GM23338 (cell line): ENCODE data around the gene CHCT1. TPM values are rescaled to one million over a fixed set of nuclear protein-coding genes. Genes with fewer than 3 reads are reported as not detected.
A peak's percentile ranks its signal among the peaks of the same experiment; 100 is the strongest.

Experiments used
- ATAC-seq: fragments of 200-7000 bp; cut with Tn5 transposase; 3 replicates; pipeline ENCODE4 v1.9.1; 2020
- DNase-seq: peaks from one replicate; pipeline ENCODE4 v3.0.0-alpha.2; 2015; ENCODE audit warnings: low spot score
- H2AFZ ChIP-seq: fragments of 200-600 bp; sonication (generic); 2 replicates; pipeline ENCODE4 v1.8.0; 2016; ENCODE audit warnings: antibody characterized with exemption, mild to moderate bottlenecking, moderate library complexity
- H3F3A ChIP-seq: fragments of 200-600 bp; sonication (generic); replicated peaks from 2 replicates; pipeline ENCODE4 v1.8.0; 2017; ENCODE audit warnings: antibody characterized with exemption, mixed run types, low read depth
- H3K27ac ChIP-seq: fragments of 200-600 bp; sonication (generic); 2 replicates; pipeline ENCODE4 v1.6.1; 2016; ENCODE audit warnings: low read depth
- H3K27me3 ChIP-seq: fragments of 200-600 bp; sonication (generic); 2 replicates; pipeline ENCODE4 v1.8.0; 2016; ENCODE audit warnings: mild to moderate bottlenecking, mixed run types, moderate library complexity; ENCODE audit not compliant: insufficient read depth
- H3K36me3 ChIP-seq: fragments of 200-600 bp; sonication (generic); 2 replicates; pipeline ENCODE4 v1.8.0; 2016; ENCODE audit warnings: mild to moderate bottlenecking; ENCODE audit not compliant: insufficient read depth
- H3K4me1 ChIP-seq: fragments of 200-600 bp; sonication (generic); 2 replicates; pipeline ENCODE4 v1.8.0; 2016; ENCODE audit warnings: mild to moderate bottlenecking, moderate library complexity; ENCODE audit not compliant: insufficient read depth
- H3K4me2 ChIP-seq: fragments of 200-600 bp; sonication (generic); 2 replicates; pipeline ENCODE4 v1.7.1; 2017; ENCODE audit warnings: mixed run types
- H3K4me3 ChIP-seq: fragments of 200-600 bp; sonication (generic); 2 replicates; pipeline ENCODE4 v1.6.1; 2016; ENCODE audit warnings: mixed run types
- H3K79me2 ChIP-seq: fragments of 200-600 bp; sonication (generic); replicated peaks from 2 replicates; pipeline ENCODE4 v1.8.0; 2017; ENCODE audit warnings: mild to moderate bottlenecking; ENCODE audit not compliant: insufficient read depth
- H3K9me2 ChIP-seq: fragments of 200-600 bp; sonication (generic); 2 replicates; pipeline ENCODE4 v1.8.0; 2017; ENCODE audit not compliant: insufficient read depth
- H4K20me1 ChIP-seq: fragments of 200-600 bp; sonication (generic); replicated peaks from 2 replicates; pipeline ENCODE4 v1.8.0; 2017; ENCODE audit warnings: mild to moderate bottlenecking; ENCODE audit not compliant: insufficient read depth
- H3K27ac Mint-ChIP-seq: 2 replicates; pipeline ENCODE4 v1.8.0; 2020; ENCODE audit warnings: inconsistent platforms, mild to moderate bottlenecking, moderate library complexity, mixed read lengths
- H3K27me3 Mint-ChIP-seq: 3 replicates; pipeline ENCODE4 v1.8.0; 2022; ENCODE audit warnings: low read depth, mild to moderate bottlenecking, moderate library complexity, mixed read lengths, inconsistent platforms; ENCODE audit not compliant: insufficient read depth, poor library complexity
- H3K36me3 Mint-ChIP-seq: 3 replicates; pipeline ENCODE4 v1.8.0; 2021; ENCODE audit warnings: low read depth, mild to moderate bottlenecking, inconsistent platforms, moderate library complexity, mixed read lengths
- H3K4me1 Mint-ChIP-seq: 3 replicates; pipeline ENCODE4 v1.8.0; 2020; ENCODE audit warnings: mild to moderate bottlenecking, inconsistent platforms, mixed read lengths
- H3K4me3 Mint-ChIP-seq: 3 replicates; pipeline ENCODE4 v1.8.0; 2021; ENCODE audit warnings: moderate library complexity, mild to moderate bottlenecking, inconsistent platforms, mixed read lengths
- H3K9me3 Mint-ChIP-seq: 3 replicates; pipeline ENCODE4 v1.8.0; 2020; ENCODE audit warnings: moderate library complexity, mild to moderate bottlenecking, inconsistent platforms, mixed read lengths
- CREB1 ChIP-seq: fragments of 250-450 bp; sonication (Bioruptor Pico); IDR thresholded peaks from 2 replicates; pipeline ENCODE4 v1.5.0; 2020; ENCODE audit warnings: low read depth, mild to moderate bottlenecking, moderate library complexity
- EZH2 ChIP-seq: fragments of 200-600 bp; sonication (generic); IDR thresholded peaks from one replicate; pipeline ENCODE4 v1.8.0; 2017; ENCODE audit warnings: antibody characterized with exemption, mild to moderate bottlenecking, low read depth; ENCODE audit not compliant: unreplicated experiment
- EZH2phosphoT487 ChIP-seq: fragments of 200-600 bp; sonication (generic); IDR thresholded peaks from one replicate; pipeline ENCODE4 v1.8.1; 2018; ENCODE audit warnings: antibody characterized with exemption; ENCODE audit not compliant: unreplicated experiment
- JUNB ChIP-seq: IDR thresholded peaks from one replicate; pipeline ENCODE4 v1.6.1; 2016; ENCODE audit warnings: antibody characterized with exemption; ENCODE audit not compliant: unreplicated experiment
- NANOG ChIP-seq: IDR thresholded peaks from 2 replicates; pipeline ENCODE4 v1.6.1; 2016; ENCODE audit warnings: antibody characterized with exemption, borderline replicate concordance
- POLR2AphosphoS5 ChIP-seq: IDR thresholded peaks from 2 replicates; pipeline ENCODE4 v1.6.1; 2016; ENCODE audit warnings: antibody characterized with exemption, low read depth
- STAT1 ChIP-seq: IDR thresholded peaks from one replicate; pipeline ENCODE4 v1.6.1; 2016; ENCODE audit warnings: antibody characterized with exemption; ENCODE audit not compliant: unreplicated experiment
- ZNF114 ChIP-seq: fragments of 250-450 bp; sonication (Bioruptor Pico); IDR thresholded peaks from 2 replicates; pipeline ENCODE4 v1.5.0; 2020; ENCODE audit warnings: mild to moderate bottlenecking, moderate library complexity
- ZNF331 ChIP-seq: fragments of 250-450 bp; sonication (Bioruptor Pico); IDR thresholded peaks from 2 replicates; pipeline ENCODE4 v1.5.0; 2020; ENCODE audit warnings: low read depth, mild to moderate bottlenecking, moderate library complexity
- polyA plus RNA-seq: library from polyadenylated mRNA; unstranded; fragments of >200 nt; fragmentation: Nextera tagmentation; extraction: Ambion mirVana; gene quantifications from 2 replicates; pipeline ENCODE4 v1.2.1, GENCODE V29; 2016
- total RNA-seq: library from RNA; depleted of rRNA; stranded (reverse); fragments of >200 nt; shearing (Covaris generic); gene quantifications from 2 replicates; pipeline ENCODE4 v1.2.3, GENCODE V29; 2014
- TF ChIP-seq, protein P1 (sequence below): IDR thresholded peaks from 2 replicates; pipeline ENCODE4 v1.6.1; 2016; ENCODE audit warnings: antibody characterized with exemption
- TF ChIP-seq, protein P2 (sequence below): fragments of 250-450 bp; sonication (Bioruptor Pico); IDR thresholded peaks from 2 replicates; pipeline ENCODE4 v1.5.0; 2020; ENCODE audit warnings: mild to moderate bottlenecking, moderate library complexity
- TF ChIP-seq, protein P3 (sequence below): IDR thresholded peaks from one replicate; pipeline ENCODE4 v1.6.1; 2018; ENCODE audit warnings: antibody characterized with exemption; ENCODE audit not compliant: unreplicated experiment
- TF ChIP-seq, protein P4 (sequence below), 2 experiments: fragments of 200-600 bp in 1 of 2; sonication (generic) in 1 of 2; conservative IDR thresholded peaks; 2 replicates each; pipeline versions ENCODE4 v1.5.1 to v1.6.1; 2016 to 2017; ENCODE audit warnings: antibody characterized with exemption in 2 of 2, low read depth in 2 of 2, mild to moderate bottlenecking in 2 of 2, moderate library complexity in 1 of 2

CHCT1 gene
- total and polyA plus RNA-seq, 2 experiments from 2014 or later, result 0.61 TPM; not detected in 1

DNA sequence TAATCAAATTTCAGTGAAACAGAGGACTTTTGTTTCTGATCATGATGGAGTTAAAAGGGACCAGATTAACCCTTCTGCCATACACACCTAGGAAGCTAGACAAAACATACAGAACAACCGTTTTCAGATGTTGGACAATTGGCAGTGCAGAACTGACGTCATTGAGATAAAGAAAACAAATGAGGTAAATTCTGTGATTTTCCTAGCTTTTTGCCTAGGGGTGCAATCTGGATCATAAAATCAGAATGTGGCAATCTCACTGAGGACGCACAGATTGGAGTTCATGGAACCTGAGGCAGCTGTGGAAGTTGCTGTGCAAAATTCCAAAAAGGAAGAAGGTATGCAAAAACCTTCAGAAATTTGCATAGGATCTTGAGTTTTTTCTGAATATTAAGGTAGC lies 15.4 kb upstream of the CHCT1 start:
- H4K20me1 ChIP-seq, result no peaks in the 10 kb centered on the region
- Mint-ChIP-seq H3K4me3 (no peak overlapping the region), H3K27ac (no peak overlapping the region), H3K9me3 (peaks cover 12% of the 10 kb centered on the region; the same call in 2 of the 3 replicates), H3K36me3 (peaks cover 9% of the 10 kb centered on the region; the same call in 2 of the 3 replicates), H3K4me1 (no peaks in the 10 kb centered on the region; the same call in 1 of the 3 replicates), H3K27me3 (no peaks in the 10 kb centered on the region)
- ATAC-seq, result no peak
- no peak overlapping the region for H3K27ac ChIP-seq
- no peaks in the 10 kb centered on the region for H3K79me2 ChIP-seq
- no peak overlapping the region for H3K4me2 ChIP-seq
- TF ChIP-seq EZH2 (no peak), POLR2AphosphoS5 (no peak), JUNB (no peak), ZNF114 (CRISPR knock-in tag) (no peak), NANOG (no peak), EZH2phosphoT487 (no peak), ZNF331 (CRISPR knock-in tag) (no peak), STAT1 (no peak), CREB1 (CRISPR knock-in tag) (no peak)
- TF ChIP-seq, protein P1, sequence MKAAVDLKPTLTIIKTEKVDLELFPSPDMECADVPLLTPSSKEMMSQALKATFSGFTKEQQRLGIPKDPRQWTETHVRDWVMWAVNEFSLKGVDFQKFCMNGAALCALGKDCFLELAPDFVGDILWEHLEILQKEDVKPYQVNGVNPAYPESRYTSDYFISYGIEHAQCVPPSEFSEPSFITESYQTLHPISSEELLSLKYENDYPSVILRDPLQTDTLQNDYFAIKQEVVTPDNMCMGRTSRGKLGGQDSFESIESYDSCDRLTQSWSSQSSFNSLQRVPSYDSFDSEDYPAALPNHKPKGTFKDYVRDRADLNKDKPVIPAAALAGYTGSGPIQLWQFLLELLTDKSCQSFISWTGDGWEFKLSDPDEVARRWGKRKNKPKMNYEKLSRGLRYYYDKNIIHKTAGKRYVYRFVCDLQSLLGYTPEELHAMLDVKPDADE, result no peak
- TF ChIP-seq, protein P2, sequence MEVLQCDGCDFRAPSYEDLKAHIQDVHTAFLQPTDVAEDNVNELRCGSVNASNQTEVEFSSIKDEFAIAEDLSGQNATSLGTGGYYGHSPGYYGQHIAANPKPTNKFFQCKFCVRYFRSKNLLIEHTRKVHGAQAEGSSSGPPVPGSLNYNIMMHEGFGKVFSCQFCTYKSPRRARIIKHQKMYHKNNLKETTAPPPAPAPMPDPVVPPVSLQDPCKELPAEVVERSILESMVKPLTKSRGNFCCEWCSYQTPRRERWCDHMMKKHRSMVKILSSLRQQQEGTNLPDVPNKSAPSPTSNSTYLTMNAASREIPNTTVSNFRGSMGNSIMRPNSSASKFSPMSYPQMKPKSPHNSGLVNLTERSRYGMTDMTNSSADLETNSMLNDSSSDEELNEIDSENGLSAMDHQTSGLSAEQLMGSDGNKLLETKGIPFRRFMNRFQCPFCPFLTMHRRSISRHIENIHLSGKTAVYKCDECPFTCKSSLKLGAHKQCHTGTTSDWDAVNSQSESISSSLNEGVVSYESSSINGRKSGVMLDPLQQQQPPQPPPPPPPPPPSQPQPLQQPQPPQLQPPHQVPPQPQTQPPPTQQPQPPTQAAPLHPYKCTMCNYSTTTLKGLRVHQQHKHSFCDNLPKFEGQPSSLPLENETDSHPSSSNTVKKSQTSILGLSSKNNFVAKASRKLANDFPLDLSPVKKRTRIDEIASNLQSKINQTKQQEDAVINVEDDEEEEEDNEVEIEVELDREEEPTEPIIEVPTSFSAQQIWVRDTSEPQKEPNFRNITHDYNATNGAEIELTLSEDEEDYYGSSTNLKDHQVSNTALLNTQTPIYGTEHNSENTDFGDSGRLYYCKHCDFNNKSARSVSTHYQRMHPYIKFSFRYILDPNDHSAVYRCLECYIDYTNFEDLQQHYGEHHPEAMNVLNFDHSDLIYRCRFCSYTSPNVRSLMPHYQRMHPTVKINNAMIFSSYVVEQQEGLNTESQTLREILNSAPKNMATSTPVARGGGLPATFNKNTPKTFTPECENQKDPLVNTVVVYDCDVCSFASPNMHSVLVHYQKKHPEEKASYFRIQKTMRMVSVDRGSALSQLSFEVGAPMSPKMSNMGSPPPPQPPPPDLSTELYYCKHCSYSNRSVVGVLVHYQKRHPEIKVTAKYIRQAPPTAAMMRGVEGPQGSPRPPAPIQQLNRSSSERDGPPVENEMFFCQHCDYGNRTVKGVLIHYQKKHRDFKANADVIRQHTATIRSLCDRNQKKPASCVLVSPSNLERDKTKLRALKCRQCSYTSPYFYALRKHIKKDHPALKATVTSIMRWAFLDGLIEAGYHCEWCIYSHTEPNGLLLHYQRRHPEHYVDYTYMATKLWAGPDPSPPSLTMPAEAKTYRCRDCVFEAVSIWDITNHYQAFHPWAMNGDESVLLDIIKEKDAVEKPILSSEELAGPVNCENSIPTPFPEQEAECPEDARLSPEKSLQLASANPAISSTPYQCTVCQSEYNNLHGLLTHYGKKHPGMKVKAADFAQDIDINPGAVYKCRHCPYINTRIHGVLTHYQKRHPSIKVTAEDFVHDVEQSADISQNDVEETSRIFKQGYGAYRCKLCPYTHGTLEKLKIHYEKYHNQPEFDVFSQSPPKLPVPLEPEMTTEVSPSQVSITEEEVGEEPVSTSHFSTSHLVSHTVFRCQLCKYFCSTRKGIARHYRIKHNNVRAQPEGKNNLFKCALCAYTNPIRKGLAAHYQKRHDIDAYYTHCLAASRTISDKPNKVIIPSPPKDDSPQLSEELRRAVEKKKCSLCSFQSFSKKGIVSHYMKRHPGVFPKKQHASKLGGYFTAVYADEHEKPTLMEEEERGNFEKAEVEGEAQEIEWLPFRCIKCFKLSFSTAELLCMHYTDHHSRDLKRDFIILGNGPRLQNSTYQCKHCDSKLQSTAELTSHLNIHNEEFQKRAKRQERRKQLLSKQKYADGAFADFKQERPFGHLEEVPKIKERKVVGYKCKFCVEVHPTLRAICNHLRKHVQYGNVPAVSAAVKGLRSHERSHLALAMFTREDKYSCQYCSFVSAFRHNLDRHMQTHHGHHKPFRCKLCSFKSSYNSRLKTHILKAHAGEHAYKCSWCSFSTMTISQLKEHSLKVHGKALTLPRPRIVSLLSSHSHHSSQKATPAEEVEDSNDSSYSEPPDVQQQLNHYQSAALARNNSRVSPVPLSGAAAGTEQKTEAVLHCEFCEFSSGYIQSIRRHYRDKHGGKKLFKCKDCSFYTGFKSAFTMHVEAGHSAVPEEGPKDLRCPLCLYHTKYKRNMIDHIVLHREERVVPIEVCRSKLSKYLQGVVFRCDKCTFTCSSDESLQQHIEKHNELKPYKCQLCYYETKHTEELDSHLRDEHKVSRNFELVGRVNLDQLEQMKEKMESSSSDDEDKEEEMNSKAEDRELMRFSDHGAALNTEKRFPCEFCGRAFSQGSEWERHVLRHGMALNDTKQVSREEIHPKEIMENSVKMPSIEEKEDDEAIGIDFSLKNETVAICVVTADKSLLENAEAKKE, result no peak
- TF ChIP-seq, protein P3, sequence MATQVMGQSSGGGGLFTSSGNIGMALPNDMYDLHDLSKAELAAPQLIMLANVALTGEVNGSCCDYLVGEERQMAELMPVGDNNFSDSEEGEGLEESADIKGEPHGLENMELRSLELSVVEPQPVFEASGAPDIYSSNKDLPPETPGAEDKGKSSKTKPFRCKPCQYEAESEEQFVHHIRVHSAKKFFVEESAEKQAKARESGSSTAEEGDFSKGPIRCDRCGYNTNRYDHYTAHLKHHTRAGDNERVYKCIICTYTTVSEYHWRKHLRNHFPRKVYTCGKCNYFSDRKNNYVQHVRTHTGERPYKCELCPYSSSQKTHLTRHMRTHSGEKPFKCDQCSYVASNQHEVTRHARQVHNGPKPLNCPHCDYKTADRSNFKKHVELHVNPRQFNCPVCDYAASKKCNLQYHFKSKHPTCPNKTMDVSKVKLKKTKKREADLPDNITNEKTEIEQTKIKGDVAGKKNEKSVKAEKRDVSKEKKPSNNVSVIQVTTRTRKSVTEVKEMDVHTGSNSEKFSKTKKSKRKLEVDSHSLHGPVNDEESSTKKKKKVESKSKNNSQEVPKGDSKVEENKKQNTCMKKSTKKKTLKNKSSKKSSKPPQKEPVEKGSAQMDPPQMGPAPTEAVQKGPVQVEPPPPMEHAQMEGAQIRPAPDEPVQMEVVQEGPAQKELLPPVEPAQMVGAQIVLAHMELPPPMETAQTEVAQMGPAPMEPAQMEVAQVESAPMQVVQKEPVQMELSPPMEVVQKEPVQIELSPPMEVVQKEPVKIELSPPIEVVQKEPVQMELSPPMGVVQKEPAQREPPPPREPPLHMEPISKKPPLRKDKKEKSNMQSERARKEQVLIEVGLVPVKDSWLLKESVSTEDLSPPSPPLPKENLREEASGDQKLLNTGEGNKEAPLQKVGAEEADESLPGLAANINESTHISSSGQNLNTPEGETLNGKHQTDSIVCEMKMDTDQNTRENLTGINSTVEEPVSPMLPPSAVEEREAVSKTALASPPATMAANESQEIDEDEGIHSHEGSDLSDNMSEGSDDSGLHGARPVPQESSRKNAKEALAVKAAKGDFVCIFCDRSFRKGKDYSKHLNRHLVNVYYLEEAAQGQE, result no peak
- TF ChIP-seq, protein P4, sequence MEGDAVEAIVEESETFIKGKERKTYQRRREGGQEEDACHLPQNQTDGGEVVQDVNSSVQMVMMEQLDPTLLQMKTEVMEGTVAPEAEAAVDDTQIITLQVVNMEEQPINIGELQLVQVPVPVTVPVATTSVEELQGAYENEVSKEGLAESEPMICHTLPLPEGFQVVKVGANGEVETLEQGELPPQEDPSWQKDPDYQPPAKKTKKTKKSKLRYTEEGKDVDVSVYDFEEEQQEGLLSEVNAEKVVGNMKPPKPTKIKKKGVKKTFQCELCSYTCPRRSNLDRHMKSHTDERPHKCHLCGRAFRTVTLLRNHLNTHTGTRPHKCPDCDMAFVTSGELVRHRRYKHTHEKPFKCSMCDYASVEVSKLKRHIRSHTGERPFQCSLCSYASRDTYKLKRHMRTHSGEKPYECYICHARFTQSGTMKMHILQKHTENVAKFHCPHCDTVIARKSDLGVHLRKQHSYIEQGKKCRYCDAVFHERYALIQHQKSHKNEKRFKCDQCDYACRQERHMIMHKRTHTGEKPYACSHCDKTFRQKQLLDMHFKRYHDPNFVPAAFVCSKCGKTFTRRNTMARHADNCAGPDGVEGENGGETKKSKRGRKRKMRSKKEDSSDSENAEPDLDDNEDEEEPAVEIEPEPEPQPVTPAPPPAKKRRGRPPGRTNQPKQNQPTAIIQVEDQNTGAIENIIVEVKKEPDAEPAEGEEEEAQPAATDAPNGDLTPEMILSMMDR (conservative IDR thresholded peaks at IDR 0.05; ENCODE audit: low read depth in 2 of 2), result no peak
- no peaks in the 10 kb centered on the region for H3K27me3 ChIP-seq
- no peaks in the 10 kb centered on the region for H3K4me1 ChIP-seq
- H3K9me2 ChIP-seq, result no peaks in the 10 kb centered on the region
- H3K4me3 ChIP-seq, result no peak overlapping the region
- H2AFZ ChIP-seq, result peak overlapping the region; percentile 23; the same call in 1 of the 2 replicates
- DNase-seq, result no peak
- no peaks in the 10 kb centered on the region for H3F3A ChIP-seq
- H3K36me3 ChIP-seq, result no peaks in the 10 kb centered on the region
